GM23338 (cell line): Measurements from ENCODE around the gene RBM19. TPM values are rescaled to one million over a fixed set of nuclear protein-coding genes. Genes with fewer than 3 reads are reported as not detected.

Experiments used
- EZH2 ChIP-seq: fragments of 200-600 bp; sonication (generic); IDR thresholded peaks from one replicate; pipeline ENCODE4 v1.8.0; 2017; ENCODE audit warnings: antibody characterized with exemption, mild to moderate bottlenecking, low read depth; ENCODE audit not compliant: unreplicated experiment
- JUNB ChIP-seq: IDR thresholded peaks from one replicate; pipeline ENCODE4 v1.6.1; 2016; ENCODE audit warnings: antibody characterized with exemption; ENCODE audit not compliant: unreplicated experiment
- NANOG ChIP-seq: IDR thresholded peaks from 2 replicates; pipeline ENCODE4 v1.6.1; 2016; ENCODE audit warnings: antibody characterized with exemption, borderline replicate concordance
- ZNF114 ChIP-seq: fragments of 250-450 bp; sonication (Bioruptor Pico); IDR thresholded peaks from 2 replicates; pipeline ENCODE4 v1.5.0; 2020; ENCODE audit warnings: mild to moderate bottlenecking, moderate library complexity
- polyA plus RNA-seq: library from polyadenylated mRNA; unstranded; fragments of >200 nt; fragmentation: Nextera tagmentation; extraction: Ambion mirVana; gene quantifications from 2 replicates; pipeline ENCODE4 v1.2.1, GENCODE V29; 2016
- total RNA-seq: library from RNA; depleted of rRNA; stranded (reverse); fragments of >200 nt; shearing (Covaris generic); gene quantifications from 2 replicates; pipeline ENCODE4 v1.2.3, GENCODE V29; 2014
- TF ChIP-seq, protein P1 (sequence below): fragments of 250-450 bp; sonication (Bioruptor Pico); IDR thresholded peaks from 2 replicates; pipeline ENCODE4 v1.5.0; 2020; ENCODE audit warnings: mild to moderate bottlenecking, moderate library complexity
- TF ChIP-seq, protein P2 (sequence below): IDR thresholded peaks from one replicate; pipeline ENCODE4 v1.6.1; 2018; ENCODE audit warnings: antibody characterized with exemption; ENCODE audit not compliant: unreplicated experiment
- TF ChIP-seq, protein P3 (sequence below): IDR thresholded peaks from 2 replicates; pipeline ENCODE4 v1.6.1; 2016; ENCODE audit warnings: antibody characterized with exemption

RBM19 gene
- total and polyA plus RNA-seq, 2 experiments from 2014 or later: 43.4 to 56.7 TPM

DNA sequence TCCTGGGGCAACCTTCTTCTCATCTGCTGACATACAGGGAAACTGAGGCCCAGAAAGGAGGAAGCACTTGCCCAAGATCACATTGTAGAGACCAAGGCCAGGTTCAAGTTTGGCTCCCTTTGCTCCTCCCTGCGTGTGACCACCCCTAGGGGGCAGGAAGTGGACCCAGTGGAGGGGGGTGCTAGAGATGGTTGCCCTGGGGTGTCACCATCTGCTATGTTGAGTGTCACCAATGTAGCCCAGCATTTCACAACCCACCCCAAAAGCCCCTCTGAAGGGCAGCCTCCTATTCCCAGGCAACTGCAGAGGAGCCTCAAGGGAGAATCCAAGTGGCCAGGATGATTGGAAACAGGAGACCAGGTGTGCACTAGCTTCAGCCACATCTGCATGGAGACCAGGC is 12.0 kb upstream of the RBM19 start (continued):
- TF ChIP-seq, protein P1, sequence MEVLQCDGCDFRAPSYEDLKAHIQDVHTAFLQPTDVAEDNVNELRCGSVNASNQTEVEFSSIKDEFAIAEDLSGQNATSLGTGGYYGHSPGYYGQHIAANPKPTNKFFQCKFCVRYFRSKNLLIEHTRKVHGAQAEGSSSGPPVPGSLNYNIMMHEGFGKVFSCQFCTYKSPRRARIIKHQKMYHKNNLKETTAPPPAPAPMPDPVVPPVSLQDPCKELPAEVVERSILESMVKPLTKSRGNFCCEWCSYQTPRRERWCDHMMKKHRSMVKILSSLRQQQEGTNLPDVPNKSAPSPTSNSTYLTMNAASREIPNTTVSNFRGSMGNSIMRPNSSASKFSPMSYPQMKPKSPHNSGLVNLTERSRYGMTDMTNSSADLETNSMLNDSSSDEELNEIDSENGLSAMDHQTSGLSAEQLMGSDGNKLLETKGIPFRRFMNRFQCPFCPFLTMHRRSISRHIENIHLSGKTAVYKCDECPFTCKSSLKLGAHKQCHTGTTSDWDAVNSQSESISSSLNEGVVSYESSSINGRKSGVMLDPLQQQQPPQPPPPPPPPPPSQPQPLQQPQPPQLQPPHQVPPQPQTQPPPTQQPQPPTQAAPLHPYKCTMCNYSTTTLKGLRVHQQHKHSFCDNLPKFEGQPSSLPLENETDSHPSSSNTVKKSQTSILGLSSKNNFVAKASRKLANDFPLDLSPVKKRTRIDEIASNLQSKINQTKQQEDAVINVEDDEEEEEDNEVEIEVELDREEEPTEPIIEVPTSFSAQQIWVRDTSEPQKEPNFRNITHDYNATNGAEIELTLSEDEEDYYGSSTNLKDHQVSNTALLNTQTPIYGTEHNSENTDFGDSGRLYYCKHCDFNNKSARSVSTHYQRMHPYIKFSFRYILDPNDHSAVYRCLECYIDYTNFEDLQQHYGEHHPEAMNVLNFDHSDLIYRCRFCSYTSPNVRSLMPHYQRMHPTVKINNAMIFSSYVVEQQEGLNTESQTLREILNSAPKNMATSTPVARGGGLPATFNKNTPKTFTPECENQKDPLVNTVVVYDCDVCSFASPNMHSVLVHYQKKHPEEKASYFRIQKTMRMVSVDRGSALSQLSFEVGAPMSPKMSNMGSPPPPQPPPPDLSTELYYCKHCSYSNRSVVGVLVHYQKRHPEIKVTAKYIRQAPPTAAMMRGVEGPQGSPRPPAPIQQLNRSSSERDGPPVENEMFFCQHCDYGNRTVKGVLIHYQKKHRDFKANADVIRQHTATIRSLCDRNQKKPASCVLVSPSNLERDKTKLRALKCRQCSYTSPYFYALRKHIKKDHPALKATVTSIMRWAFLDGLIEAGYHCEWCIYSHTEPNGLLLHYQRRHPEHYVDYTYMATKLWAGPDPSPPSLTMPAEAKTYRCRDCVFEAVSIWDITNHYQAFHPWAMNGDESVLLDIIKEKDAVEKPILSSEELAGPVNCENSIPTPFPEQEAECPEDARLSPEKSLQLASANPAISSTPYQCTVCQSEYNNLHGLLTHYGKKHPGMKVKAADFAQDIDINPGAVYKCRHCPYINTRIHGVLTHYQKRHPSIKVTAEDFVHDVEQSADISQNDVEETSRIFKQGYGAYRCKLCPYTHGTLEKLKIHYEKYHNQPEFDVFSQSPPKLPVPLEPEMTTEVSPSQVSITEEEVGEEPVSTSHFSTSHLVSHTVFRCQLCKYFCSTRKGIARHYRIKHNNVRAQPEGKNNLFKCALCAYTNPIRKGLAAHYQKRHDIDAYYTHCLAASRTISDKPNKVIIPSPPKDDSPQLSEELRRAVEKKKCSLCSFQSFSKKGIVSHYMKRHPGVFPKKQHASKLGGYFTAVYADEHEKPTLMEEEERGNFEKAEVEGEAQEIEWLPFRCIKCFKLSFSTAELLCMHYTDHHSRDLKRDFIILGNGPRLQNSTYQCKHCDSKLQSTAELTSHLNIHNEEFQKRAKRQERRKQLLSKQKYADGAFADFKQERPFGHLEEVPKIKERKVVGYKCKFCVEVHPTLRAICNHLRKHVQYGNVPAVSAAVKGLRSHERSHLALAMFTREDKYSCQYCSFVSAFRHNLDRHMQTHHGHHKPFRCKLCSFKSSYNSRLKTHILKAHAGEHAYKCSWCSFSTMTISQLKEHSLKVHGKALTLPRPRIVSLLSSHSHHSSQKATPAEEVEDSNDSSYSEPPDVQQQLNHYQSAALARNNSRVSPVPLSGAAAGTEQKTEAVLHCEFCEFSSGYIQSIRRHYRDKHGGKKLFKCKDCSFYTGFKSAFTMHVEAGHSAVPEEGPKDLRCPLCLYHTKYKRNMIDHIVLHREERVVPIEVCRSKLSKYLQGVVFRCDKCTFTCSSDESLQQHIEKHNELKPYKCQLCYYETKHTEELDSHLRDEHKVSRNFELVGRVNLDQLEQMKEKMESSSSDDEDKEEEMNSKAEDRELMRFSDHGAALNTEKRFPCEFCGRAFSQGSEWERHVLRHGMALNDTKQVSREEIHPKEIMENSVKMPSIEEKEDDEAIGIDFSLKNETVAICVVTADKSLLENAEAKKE (CRISPR knock-in tag): no peak
- TF ChIP-seq EZH2: no peak
- no peak for TF ChIP-seq JUNB
- no peak for TF ChIP-seq NANOG
- TF ChIP-seq, protein P2, sequence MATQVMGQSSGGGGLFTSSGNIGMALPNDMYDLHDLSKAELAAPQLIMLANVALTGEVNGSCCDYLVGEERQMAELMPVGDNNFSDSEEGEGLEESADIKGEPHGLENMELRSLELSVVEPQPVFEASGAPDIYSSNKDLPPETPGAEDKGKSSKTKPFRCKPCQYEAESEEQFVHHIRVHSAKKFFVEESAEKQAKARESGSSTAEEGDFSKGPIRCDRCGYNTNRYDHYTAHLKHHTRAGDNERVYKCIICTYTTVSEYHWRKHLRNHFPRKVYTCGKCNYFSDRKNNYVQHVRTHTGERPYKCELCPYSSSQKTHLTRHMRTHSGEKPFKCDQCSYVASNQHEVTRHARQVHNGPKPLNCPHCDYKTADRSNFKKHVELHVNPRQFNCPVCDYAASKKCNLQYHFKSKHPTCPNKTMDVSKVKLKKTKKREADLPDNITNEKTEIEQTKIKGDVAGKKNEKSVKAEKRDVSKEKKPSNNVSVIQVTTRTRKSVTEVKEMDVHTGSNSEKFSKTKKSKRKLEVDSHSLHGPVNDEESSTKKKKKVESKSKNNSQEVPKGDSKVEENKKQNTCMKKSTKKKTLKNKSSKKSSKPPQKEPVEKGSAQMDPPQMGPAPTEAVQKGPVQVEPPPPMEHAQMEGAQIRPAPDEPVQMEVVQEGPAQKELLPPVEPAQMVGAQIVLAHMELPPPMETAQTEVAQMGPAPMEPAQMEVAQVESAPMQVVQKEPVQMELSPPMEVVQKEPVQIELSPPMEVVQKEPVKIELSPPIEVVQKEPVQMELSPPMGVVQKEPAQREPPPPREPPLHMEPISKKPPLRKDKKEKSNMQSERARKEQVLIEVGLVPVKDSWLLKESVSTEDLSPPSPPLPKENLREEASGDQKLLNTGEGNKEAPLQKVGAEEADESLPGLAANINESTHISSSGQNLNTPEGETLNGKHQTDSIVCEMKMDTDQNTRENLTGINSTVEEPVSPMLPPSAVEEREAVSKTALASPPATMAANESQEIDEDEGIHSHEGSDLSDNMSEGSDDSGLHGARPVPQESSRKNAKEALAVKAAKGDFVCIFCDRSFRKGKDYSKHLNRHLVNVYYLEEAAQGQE: no peak
- TF ChIP-seq, protein P3, sequence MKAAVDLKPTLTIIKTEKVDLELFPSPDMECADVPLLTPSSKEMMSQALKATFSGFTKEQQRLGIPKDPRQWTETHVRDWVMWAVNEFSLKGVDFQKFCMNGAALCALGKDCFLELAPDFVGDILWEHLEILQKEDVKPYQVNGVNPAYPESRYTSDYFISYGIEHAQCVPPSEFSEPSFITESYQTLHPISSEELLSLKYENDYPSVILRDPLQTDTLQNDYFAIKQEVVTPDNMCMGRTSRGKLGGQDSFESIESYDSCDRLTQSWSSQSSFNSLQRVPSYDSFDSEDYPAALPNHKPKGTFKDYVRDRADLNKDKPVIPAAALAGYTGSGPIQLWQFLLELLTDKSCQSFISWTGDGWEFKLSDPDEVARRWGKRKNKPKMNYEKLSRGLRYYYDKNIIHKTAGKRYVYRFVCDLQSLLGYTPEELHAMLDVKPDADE: no peak
- TF ChIP-seq ZNF114 (CRISPR knock-in tag): no peak
